Stimulated activated CD8-positive, alpha-beta memory T cell treated with anti-CD3 and anti-CD28 coated beads, Interleukin-12 subunit alpha, Interleukin-12 subunit beta, amount 100 ng/mL, for 1 hour (primary cell): ENCODE results near the gene DBH.

Source experiments
- DNase-seq: peaks from one replicate; pipeline ENCODE4 v3.0.0-alpha.2; 2020; ENCODE audit warnings: low read depth

DBH gene

DNA sequence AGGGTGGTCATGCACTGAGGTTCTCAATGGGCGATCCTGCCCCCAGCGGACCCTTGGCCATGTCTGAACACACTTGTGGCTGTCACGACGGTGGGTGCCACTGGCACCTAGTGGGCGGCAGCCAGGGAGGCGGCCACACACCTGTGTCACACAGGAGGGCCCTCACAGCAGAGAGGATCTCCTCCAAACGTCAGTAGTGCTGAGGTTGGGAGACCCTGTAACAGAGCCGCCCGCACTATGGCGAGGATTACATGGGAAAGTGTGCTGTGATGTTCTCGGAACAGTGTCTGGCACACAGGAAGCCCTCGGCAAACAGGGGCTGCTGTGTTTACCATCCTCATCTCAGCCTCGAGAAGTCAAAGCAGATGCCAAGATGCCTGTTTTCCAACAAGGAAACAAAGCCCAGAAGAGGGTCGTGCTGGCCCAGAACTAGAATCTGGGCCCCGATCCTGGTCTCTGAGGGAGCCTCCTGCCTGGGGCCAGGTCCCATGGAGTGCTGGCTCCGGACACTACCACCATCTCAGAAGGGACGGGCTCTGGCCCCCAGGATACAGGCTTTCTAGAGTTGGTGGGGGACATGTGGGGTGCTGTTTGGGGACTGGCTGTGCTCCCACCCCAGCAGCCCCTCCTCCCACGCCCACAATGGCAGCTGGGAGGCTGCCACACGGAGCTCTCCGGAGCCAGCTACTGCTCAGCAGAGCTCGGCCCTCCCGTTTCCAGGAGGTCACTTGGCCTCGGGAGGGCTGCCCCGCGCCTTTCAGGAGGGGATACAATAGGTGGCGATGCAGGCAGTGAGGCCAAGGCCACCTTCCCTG lies 48.2 kb downstream of the DBH start:
- no peak for DNase-seq

DNA sequence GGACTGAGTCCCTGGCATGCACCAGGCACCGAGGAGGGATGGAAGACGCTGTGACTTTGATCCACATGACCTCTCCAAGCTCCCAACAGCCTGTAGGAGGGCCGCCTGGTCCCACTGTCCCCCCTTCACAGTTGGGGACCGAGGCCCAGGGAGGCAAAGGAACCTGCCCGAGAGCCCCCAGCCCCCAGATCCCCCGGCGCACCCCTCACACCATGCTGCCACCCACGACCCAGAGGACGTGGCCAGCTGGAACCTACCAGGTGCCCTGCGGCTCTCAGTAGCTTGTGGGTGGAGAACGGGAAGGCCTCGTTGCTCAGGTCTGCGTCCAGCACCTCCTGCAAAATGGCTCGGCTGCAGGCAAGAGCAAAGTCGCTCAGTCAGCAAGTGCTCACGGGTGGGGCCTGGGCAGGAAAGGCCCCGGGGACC lies 48.8 kb downstream of the DBH start:
- DNase-seq: no peak

DNA sequence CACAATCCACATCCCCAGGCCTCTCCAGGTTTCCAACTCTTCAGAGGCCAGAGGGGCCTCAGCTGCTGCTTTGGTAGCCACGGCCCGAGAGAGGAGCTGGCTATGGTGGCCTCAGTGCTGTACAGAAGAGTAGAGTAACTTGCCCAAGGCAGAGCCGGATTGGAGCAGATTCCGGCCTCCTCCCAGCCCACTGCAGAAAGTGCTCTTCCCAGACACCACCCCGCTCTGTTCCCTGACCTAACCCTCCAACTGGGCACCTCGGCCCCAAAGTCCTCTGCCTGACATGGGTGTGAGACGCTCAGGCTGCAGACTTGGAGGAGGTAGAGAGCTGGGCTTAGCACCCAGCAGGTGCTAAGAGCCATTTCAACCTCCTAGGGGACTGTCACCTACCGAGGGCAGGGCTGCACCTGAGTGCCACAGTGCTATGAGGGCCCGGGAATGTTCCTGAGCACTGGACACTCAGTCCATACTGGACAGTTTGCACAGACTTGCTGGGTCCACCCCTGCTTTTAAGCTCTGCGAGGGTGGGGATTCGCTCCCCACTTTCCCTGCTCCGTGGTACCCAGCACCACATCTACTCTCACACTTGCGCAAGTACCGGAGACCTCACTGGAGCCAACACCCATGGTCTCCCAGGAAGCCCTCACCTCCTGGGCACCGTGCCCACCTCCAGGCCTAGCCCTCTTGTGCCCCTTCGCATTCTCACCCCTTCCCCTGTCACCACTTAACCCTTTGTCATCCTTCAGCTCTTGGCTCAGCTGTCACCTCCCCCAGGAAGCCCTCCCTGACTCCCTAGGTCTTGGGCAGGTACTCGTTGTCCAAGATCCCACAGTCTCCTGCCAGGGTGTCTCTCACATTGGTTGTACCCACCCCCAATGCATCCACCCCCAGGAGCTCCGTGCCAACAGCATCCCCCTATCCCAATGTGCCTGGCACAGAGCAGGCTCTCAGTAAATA lies 49.8 kb downstream of the DBH start:
- DNase-seq: no peak

DNA sequence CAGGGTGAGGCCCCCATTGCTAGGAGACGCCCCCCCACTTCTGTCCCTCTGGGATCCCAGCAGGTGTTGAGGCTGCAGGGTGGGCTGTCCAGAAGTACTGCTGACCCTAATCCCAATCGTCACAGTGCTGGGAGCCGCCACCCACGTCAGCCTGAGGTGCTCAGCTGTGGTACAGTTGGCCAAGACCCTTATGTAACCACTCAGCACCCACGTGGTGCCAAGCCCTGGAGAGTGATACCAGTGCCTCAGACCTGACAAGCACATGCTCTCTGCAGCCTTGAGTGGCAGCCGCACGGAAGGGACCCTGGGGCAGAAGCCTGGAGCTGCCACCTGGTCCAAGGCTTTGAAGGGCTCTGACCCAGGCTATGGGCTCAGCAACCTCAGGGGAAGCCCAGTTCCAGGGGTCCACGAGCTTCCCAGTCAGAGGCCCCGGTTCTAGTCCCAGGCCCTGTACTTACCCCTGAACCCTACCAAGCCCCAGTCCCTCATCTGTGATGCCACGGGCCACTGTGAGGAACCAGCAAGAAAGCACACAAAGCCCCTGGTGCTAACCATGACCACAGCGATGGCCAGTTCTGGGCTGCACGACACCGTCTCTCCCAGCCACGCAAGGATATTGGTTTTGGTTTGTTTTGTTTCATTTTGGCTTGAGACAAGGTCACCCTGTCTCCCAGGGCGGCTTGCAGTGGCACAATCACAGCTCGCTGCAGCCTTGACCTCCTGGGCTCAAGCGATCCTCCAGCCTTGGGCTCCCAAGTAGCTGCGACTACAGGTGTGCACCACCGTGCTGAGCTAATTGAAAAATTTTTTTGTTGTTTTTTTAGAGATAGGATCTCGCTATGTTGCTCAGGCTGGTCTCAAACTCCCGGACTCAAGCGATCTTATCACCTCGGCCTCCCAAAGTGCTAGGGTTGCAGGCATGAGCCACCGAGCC lies 50.7 kb downstream of the DBH start:
- no peak for DNase-seq

DNA sequence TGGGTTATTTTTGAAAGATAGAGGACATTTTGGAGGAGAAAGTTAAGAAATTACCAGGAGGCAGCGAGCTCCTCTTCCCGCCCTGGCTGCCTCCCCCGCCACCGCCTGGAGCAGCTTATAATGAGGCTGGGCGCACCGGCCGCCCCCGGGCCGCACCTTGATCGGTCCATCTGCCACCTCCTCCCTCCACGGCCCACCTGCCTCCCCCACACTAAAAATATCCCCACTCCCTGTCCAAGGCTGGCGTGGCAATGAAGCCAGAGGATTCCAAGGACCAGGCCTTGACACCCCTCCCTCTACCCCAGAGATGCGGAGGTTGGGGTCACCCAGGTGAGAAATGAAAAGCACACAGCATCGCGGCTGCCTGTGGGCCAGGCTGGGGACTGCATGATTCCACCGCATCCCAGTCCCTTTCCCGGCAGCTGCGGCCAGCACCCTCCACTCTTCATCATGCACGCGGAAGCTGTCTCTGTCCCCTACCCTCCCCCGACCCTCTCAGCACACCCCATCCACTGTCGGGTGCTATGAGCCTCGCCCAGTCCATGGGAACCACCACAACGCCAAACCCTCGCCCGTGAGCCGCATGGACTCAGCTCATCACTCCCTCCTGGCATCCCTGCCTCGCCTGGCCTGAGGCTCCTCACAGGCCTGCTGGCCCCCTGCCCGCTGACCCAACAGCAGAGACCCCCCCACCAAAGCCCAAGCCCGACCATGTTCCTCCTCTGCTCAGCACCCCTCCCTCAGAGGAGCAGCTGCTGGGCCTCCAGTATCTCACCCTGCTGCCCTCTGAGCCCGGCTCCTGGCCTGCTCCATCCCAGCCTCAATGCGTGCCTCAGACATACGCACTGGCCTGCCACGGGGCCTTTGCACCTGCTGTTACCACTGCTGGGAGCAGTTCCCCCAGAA lies 51.9 kb downstream of the DBH start:
- no peak for DNase-seq

DNA sequence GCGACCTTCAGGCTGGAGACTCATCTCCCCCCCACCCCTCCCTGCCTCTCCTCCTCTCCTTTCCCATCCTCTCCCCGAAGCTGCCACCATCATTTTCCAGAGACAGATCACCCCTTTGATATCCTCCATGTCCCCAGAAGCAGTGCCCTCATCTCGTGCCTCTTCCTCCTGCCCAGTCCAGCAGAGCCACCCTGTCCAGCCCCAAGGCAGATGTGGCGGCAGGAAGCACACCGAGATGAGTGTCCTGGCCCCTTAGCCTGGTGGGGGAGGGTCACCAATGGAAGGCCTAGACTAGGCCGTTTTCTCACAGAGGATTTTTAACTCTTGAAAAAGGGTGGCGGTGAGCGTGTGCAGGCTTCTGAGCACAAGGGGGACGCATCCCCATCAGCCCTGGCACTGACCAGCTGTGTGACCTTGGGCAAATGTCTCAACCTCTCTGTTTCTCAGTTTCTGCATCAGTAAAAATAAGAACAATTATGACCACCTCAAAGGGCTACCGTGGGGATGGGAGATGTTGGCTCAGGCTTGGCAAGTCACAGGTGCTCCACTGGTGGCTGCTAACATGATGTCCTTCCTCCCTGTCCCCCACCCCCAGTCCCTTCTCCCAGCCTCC lies 53.1 kb downstream of the DBH start:
- DNase-seq: no peak

DNA sequence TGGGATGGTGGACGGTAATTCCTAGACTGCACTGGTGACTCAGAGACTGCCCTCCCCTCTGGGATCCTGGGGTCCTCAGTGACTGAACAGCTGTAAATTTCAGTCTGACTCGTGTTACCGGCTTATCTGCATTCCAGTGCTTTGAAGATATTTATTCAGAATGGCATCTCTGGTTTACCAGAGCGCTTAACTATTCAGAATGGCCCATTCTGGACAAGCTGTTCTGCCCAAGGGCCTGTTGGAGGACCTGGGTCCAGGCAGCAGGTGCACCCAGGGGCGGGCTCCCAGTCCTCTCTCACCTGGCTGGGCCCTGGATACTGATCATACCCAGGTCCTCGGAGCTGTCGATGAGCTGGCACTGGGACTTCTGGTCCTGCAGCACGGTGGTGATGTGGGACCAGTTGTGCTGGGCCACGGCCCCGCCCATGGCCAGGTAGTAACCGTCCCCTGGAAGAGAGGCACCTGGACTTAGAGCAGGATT lies 54.0 kb downstream of the DBH start:
- no peak for DNase-seq

DNA sequence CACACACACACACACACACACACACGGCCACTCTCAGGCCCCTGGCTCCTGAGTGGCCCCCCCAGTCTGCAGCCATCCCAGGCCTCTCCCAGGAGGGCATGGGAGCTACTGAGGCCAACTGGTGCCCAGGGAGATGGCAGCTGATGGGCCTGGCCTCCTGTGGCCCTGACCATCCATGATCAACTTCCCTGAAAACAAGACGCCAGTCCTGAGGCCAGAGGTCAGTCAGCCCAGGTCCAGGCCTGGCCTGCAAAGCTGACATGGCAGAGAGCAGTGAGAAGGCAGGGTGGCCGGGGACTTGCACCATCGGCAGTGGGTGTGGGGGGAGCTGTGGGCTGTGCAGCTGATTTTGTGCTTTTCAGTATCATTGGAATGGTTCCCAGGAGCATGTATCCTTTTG lies 55.0 kb downstream of the DBH start:
- DNase-seq: no peak

DNA sequence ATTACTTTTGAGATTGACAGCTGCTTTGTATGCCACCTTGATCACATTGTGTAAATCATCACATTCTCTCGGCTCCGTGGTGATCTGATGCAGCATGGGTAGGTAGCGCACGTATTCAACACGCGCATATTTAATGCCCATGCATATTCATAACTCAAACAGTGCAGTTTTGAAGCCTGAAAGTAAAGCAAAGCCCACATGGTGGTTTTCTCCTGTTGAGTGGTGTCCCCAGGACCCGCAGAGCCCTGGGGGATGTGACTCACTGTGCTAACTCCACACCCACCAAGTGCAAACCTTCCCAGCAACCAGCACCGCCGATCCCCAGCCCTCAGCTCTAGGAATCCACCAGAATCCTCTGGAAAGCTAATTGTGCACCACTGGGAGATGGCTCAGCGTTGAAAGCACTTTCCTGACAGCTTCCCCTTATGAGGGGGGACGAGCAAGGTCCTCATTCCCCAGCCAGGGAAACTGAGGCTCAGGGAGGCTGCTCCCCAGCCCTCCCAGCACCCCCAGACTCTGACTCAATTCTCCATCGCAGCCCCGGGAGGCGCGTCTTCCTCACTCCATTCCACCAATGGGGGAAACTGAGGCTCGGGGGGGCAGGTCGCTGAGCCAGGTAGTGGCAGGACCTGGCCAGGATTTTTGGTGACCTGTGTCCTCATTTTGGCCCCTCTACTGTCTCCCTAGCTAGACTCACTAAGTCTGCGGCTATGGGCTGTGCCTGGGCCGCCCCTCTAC lies 55.6 kb downstream of the DBH start:
- DNase-seq: no peak

DNA sequence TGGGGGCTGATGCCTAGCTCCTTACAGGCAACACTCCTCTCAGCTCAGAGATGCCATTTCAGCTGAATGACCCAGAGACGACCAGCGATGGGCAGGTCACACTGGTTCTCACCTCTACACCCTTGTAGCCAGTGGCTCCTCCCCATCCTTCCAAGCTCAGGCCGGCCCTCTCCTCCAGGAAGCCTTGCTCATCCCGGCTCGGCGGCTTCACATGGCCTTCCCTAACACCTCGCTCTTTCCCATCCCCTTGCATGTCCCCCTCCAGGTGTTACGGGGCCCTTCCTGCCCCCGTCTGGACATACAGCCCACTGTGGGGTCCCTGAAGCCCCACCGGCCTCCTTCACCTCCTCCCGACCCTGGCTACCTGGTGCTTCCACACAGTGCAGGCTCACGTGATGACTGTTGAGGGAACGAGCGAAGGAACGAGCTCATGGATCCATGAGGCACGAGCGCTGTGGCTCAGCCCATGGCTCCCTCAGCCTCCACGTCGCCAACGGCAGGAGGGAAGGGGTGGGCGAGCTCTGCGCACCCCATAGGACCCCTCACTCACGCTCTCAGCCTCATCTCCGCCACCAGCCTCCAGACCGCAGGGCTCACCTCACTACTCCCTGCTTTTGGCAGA lies 56.3 kb downstream of the DBH start:
- DNase-seq: no peak

DNA sequence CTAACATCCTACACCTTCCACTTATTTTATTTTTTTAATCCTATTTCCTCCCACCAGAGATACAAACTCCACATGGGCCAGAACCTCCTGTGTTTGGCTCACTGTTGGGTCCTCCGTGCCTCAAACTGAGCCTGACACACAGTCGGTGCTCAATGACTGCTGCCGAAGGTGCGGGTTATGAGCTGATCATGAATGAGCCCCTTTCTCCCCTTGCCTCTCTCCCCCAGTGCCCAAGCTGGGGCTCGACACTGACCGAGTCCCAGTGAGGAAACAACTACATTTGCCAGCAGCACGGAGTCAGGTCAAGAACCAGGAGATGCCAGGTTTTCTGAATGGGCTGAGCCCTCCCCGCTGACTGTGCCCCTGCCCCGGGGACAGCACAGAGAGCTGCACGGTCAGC lies 57.0 kb downstream of the DBH start:
- no peak for DNase-seq

DNA sequence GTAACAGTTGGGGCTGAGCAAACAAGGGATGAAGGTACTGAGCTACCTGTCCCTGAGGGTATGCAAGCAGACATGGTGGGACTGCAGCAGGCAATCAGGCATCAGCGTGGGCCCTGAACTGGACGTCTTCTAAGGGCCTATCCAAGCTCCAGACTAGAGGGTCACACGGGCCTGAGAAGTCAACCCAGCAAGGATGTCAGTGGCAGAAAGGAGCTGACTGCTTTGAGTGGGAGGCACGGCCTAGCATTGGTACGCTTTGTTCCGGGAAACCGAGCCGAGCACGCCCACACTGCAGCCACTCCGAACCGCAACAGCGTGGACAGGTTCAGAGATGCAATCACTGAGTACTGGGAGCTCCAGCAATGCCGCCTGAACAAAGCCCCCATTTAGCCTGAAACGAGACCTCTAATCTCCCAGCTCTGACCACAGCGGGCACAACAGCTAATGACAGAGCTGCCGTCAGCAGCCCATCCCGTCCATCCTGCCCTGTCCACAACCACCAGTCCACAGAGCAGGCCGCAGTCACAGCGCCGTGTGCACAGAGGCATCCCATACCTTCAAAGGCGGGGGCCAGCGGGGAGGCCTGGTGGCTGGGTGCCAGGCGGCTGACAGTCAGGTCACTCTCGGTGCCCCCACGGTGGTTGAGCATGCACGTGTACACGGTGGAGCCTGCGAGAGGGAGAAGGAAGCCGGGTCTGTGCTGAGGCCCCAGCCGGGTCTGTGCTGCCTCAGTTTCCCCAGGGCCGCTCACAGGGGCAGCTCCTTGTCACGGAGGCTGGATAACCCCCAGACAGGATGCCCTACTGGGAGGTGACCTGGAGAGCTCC lies 57.8 kb downstream of the DBH start:
- DNase-seq: no peak

DNA sequence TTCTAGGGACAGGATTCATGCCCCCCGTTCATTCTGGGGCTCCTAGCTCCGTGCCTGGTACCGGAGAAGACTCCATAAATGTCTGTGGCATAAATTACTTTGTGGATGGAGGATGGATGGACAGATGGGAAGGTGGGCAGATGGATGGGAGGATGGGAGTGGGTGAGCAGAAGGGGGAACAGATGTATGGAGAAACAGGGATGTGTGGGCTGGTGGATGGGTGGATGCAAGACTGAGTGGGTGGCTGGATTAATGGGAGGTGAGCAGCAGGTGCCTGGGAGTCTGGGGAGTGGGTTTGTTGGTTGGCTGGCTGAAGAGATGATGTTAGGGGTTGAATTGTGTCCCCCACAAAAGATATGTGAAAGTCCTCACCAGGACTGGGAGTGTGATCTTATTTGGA lies 58.5 kb downstream of the DBH start:
- no peak for DNase-seq

DNA sequence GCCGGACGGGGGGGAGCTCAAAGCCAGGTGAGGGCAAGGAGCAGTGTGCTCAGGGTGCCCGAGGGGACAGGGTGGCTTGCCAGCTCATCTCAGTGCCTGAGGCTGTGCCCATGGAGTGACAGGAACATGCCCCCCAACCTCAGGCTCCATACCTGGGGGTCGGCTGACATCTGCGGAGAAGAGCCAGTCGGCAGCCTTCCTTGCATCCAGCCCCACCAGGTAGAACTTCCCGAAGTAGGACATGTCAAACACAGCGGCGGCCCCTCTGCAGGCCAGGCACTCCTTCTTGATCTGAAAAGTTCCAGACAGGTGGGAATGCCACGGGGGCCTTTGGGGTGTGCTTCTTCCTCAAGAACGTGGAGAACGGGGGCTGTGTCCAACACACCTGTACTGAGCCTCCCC lies 59.9 kb downstream of the DBH start:
- DNase-seq: no peak

DNA sequence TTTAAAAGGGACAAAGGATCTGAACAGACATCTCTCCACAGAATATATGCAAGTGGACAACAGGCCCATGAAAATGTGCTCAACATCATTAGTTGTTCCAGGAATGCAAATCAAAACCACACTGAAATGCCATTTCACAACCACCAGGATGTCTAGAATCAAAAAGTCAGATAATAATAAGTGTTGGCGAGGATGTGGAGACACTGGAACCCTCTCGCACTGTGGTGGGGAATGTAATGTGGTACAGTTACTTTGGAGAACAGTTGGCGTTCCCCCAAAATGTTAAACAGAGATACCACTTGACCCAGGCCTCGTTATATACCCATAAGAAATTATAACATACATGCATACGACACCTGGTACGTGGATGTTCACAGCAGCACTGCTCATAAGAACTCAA lies 63.4 kb downstream of the DBH start:
- no peak for DNase-seq

DNA sequence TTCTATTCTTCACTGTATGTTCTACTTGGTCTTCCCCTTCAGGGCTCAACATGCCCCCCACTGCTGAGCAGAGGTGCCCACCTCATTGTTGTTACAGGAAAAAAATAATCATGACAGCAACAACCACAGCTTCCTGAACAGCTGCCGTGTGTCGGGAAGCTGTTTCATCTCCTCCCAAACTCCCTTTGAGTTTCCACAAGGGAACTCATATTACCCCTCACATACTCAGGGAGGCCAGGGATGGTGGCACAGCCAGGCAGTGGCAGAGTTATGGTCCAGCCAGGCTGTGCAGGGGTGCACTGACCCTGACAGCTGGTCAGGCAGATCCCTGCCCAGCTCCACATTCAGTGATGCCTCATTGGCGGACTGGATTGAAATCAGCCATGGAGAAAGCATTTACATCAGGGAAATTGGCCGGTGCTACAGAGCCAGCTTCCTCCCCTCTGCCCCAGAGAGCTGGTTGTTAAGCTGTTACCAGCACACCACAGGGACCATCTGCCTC lies 64.7 kb downstream of the DBH start:
- no peak for DNase-seq

DNA sequence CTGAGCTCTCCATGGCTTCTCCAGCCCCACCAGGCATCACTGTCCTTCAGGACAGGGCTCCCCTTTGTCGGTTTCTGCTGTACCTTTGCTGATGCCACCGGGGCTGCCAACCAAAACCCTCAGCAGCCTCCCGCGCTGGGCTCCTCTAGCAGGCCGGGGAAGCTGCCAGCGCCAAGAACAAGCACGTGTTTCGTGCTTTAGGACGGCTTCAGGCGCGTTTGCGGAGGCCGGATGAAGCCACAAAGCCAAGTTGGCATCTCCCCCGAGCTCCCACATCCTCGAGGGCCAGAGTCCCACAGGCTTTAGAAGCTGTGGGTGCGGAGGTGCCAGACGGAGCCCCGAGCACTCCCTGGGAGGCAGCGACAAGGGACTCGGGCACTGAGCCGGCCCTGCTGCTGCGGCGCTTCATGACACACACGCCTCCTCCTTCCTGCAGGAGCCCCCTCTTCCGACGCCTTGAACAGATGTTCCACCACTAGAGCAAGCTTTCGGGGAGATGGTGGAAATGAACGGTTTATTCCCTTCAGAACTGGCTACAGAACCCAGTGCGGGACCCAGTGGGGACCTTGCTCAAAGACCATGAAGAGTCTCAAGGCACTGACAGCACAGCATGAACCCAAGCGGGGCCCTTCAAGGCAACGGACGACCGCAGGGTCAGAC lies 65.3 kb downstream of the DBH start:
- no peak for DNase-seq
